CD4-positive, alpha-beta T cell treated with Interleukin-6 at 100 ng/mL for 8 hours (primary cell): ENCODE measurements around the gene CSAD.
A peak's percentile ranks its signal among the peaks of the same experiment; 100 is the strongest.
"Not testable (repeated sequence)": the region's sequence is repeated elsewhere in the genome, so short reads cannot be mapped to it uniquely, and the experiment has no call there.

Experiments used
- DNase-seq: peaks from one replicate; pipeline ENCODE4 v3.0.0-alpha.2; 2020; ENCODE audit warnings: mixed read lengths, low spot score

Gene CSAD

GRCh38 chr12:53217931-53218307, 37.2 kb upstream of the CSAD start:
- no peak for DNase-seq

- DNase-seq: peak; percentile 32
Measured at GRCh38 chr12:53217051-53217930, 36.6 kb upstream of the CSAD start.

- no peak for DNase-seq
Measured at GRCh38 chr12:53215497-53215896, 34.8 kb upstream of the CSAD start.

- DNase-seq: no peak
Measured at GRCh38 chr12:53214687-53215455, 34.1 kb upstream of the CSAD start.

- DNase-seq: no peak
Measured at GRCh38 chr12:53214221-53214620, 33.5 kb upstream of the CSAD start.

GRCh38 chr12:53213348-53213747, 32.6 kb upstream of the CSAD start:
- peak; percentile 79 for DNase-seq

- no peak for DNase-seq
Measured at GRCh38 chr12:53212931-53213330, 32.2 kb upstream of the CSAD start.

- DNase-seq: no peak
Measured at GRCh38 chr12:53211476-53212381, 31.0 kb upstream of the CSAD start.

GRCh38 chr12:53210843-53211242, 30.1 kb upstream of the CSAD start:
- DNase-seq: no peak

GRCh38 chr12:53208877-53209463, 28.2 kb upstream of the CSAD start:
- DNase-seq: peak; percentile 48

GRCh38 chr12:53208435-53208834, 27.7 kb upstream of the CSAD start:
- DNase-seq: no peak

GRCh38 chr12:53207042-53207441, 26.3 kb upstream of the CSAD start, which contains the start of gene ITGB7:
Gene ITGB7, minus strand, starts transcription at chr12:53207251. Its CDS starts 6,808 bp downstream, at chr12:53200443.
- peak; percentile 80 for DNase-seq

GRCh38 chr12:53205747-53206419, 25.2 kb upstream of the CSAD start:
- DNase-seq: peak; percentile 55

GRCh38 chr12:53204351-53204750, 23.6 kb upstream of the CSAD start:
- no peak for DNase-seq

GRCh38 chr12:53202316-53202715, 21.6 kb upstream of the CSAD start:
- DNase-seq: not testable (repeated sequence)

GRCh38 chr12:53201639-53202038, 20.9 kb upstream of the CSAD start:
- DNase-seq: no peak

- no peak for DNase-seq
Measured at GRCh38 chr12:53201177-53201541, 20.4 kb upstream of the CSAD start.

- peak; percentile 42 for DNase-seq
Measured at GRCh38 chr12:53200458-53201176, 19.9 kb upstream of the CSAD start.

- DNase-seq: no peak
Measured at GRCh38 chr12:53200107-53200457, 19.4 kb upstream of the CSAD start.

- DNase-seq: no peak
Measured at GRCh38 chr12:53199700-53200099, 19.0 kb upstream of the CSAD start.
